Liver (tissue), 9 donors: Measurements from ENCODE around the gene BFSP1. TPM values are rescaled to one million over a fixed set of nuclear protein-coding genes. Genes with fewer than 3 reads are reported as not detected.

Source experiments
- DNase-seq: peaks from one replicate; pipeline ENCODE4 v3.0.0-alpha.2; 2017; ENCODE audit warnings: low spot score
- H3K27ac ChIP-seq, 2 donors: one replicate each; pipeline ENCODE4 v1.7.0; 2013; ENCODE audit warnings: inconsistent platforms in 2 of 2, low read length in 2 of 2, control low read depth in 1 of 2, low read depth in 1 of 2, mild to moderate bottlenecking in 1 of 2
- H3K27me3 ChIP-seq, 4 donors: one replicate each; pipeline versions ENCODE4 v1.6.1 to v1.7.0; 2013; ENCODE audit warnings: low read length in 3 of 4, inconsistent platforms in 1 of 4, mild to moderate bottlenecking in 1 of 4, moderate library complexity in 1 of 4; ENCODE audit not compliant: control insufficient read depth in 4 of 4, insufficient read depth in 4 of 4
- H3K36me3 ChIP-seq, 4 donors: one replicate each; pipeline versions ENCODE4 v1.6.1 to v1.7.0; 2013; ENCODE audit warnings: low read length in 3 of 4, mild to moderate bottlenecking in 3 of 4, low read depth in 1 of 4, moderate library complexity in 1 of 4; ENCODE audit not compliant: control insufficient read depth in 4 of 4, insufficient read depth in 3 of 4
- H3K4me1 ChIP-seq, 4 donors: one replicate each; pipeline versions ENCODE4 v1.6.1 to v1.7.0; 2013; ENCODE audit warnings: low read length in 3 of 4, mild to moderate bottlenecking in 3 of 4, moderate library complexity in 1 of 4; ENCODE audit not compliant: control insufficient read depth in 4 of 4, insufficient read depth in 4 of 4
- H3K4me3 ChIP-seq, 3 donors: one replicate each; pipeline versions ENCODE4 v1.6.1 to v1.7.0; 2013; ENCODE audit warnings: low read length in 3 of 3, control low read depth in 1 of 3, low read depth in 1 of 3, mild to moderate bottlenecking in 1 of 3
- H3K9ac ChIP-seq, 2 donors: one replicate each; pipeline ENCODE4 v1.7.0; 2013; ENCODE audit warnings: low read length in 2 of 2, mild to moderate bottlenecking in 2 of 2, moderate library complexity in 2 of 2, control low read depth in 1 of 2, low read depth in 1 of 2
- H3K9me3 ChIP-seq, 4 donors: one replicate each; pipeline versions ENCODE4 v1.6.1 to v1.7.0; 2013; ENCODE audit warnings: low read length in 3 of 4; ENCODE audit not compliant: control insufficient read depth in 4 of 4
- ATF3 ChIP-seq: IDR thresholded peaks from 2 replicates; pipeline ENCODE4 v1.6.1; 2016; ENCODE audit warnings: antibody characterized with exemption
- CTCF ChIP-seq: fragments of 150-350 bp; IDR thresholded peaks from 2 replicates; pipeline ENCODE4 v1.5.1; 2017; ENCODE audit warnings: improper control_type of control experiment, low read depth, low read length; ENCODE audit not compliant: missing input control
- EGR1 ChIP-seq, 2 donors: IDR thresholded peaks; 2 replicates each; pipeline ENCODE4 v1.6.1; 2016 to 2018; ENCODE audit warnings: antibody characterized with exemption in 2 of 2, low read depth in 2 of 2
- FOXA1 ChIP-seq: IDR thresholded peaks from 2 replicates; pipeline ENCODE4 v1.6.1; 2016; ENCODE audit warnings: antibody characterized with exemption
- FOXA2 ChIP-seq: IDR thresholded peaks from 2 replicates; pipeline ENCODE4 v1.6.1; 2016; ENCODE audit warnings: antibody characterized with exemption
- GABPA ChIP-seq, 2 donors: IDR thresholded peaks in 1 of 2; conservative IDR thresholded peaks in 1 of 2; 2 replicates each; pipeline ENCODE4 v1.6.1; 2016; ENCODE audit warnings: antibody characterized with exemption in 2 of 2, mild to moderate bottlenecking in 1 of 2, moderate library complexity in 1 of 2
- HNF4A ChIP-seq, 2 donors: conservative IDR thresholded peaks; 2 replicates each; pipeline ENCODE4 v1.6.1; 2016; ENCODE audit warnings: antibody characterized with exemption in 2 of 2, mild to moderate bottlenecking in 2 of 2
- HNF4G ChIP-seq: IDR thresholded peaks from 2 replicates; pipeline ENCODE4 v1.6.1; 2016; ENCODE audit warnings: antibody characterized with exemption
- JUND ChIP-seq, 2 donors: IDR thresholded peaks; 2 replicates each; pipeline ENCODE4 v1.6.1; 2016; ENCODE audit warnings: antibody characterized with exemption in 2 of 2
- MAX ChIP-seq: IDR thresholded peaks from 2 replicates; pipeline ENCODE4 v1.6.1; 2016; ENCODE audit warnings: antibody characterized with exemption
- NR2F2 ChIP-seq: IDR thresholded peaks from 2 replicates; pipeline ENCODE4 v1.6.1; 2016; ENCODE audit warnings: antibody characterized with exemption
- RAD21 ChIP-seq, 2 donors: IDR thresholded peaks; 2 replicates each; pipeline ENCODE4 v1.6.1; 2016; ENCODE audit warnings: antibody characterized with exemption in 2 of 2, mild to moderate bottlenecking in 2 of 2
- REST ChIP-seq: IDR thresholded peaks from 2 replicates; pipeline ENCODE4 v1.6.1; 2016; ENCODE audit warnings: antibody characterized with exemption, mild to moderate bottlenecking
- RXRA ChIP-seq, 2 donors: IDR thresholded peaks; 2 replicates each; pipeline ENCODE4 v1.6.1; 2017 to 2018; ENCODE audit warnings: antibody characterized with exemption in 2 of 2, mild to moderate bottlenecking in 1 of 2
- SP1 ChIP-seq: IDR thresholded peaks from 2 replicates; pipeline ENCODE4 v1.6.1; 2018; ENCODE audit warnings: antibody characterized with exemption, mild to moderate bottlenecking
- TAF1 ChIP-seq: conservative IDR thresholded peaks from 2 replicates; pipeline ENCODE4 v1.6.1; 2016; ENCODE audit warnings: antibody characterized with exemption, mild to moderate bottlenecking
- YY1 ChIP-seq: IDR thresholded peaks from 2 replicates; pipeline ENCODE4 v1.6.1; 2016; ENCODE audit warnings: antibody characterized with exemption, mild to moderate bottlenecking
- ZBTB33 ChIP-seq: IDR thresholded peaks from 2 replicates; pipeline ENCODE4 v1.6.1; 2016; ENCODE audit warnings: antibody characterized with exemption
- WGBS: extraction: QIAGEN DNeasy Blood & Tissue Kit; methylation state at CpG from one replicate; pipeline ENCODE4 v1.1.7; 2013; 5-methylcytosine and 5-hydroxymethylcytosine counted together
- polyA plus RNA-seq, 2 donors: library from polyadenylated mRNA; stranded (reverse) in 1 of 2; unstranded in 1 of 2; fragments of 200-250 nt in 1 of 2; fragments of >200 nt in 1 of 2; fragmentation: Nextera tagmentation in 1 of 2; extraction: Ambion mirVana in 1 of 2; gene quantifications; one replicate each; pipeline versions ENCODE4 v1.2.1 to v1.2.3, GENCODE V29; 2013 to 2015
- total RNA-seq, 2 donors: library from RNA; depleted of rRNA; stranded (reverse); fragments of >200 nt; gene quantifications; one replicate each; pipeline ENCODE4 v1.2.3, GENCODE V29; 2014
- donor health status: healthy.
- donor health status: healthy.
- donor health status: healthy.
- donor health status: healthy.
- donor health status: healthy.

The BFSP1 gene
- total and polyA plus RNA-seq, 4 donors, result 0.14 to 0.28 (median 0.21) TPM

GRCh38 chr20:17510548-17510947 lies 20.6 kb downstream of the BFSP1 start:
- no peaks in the 10 kb centered on the region for H3K9me3 ChIP-seq
- TF ChIP-seq RXRA (IDR thresholded peaks at IDR 0.05), result no peak
- TF ChIP-seq JUND (IDR thresholded peaks at IDR 0.05), result no peak
- no peak for TF ChIP-seq ZBTB33
- TF ChIP-seq YY1, result no peak
- TF ChIP-seq GABPA (IDR thresholded peaks at IDR 0.05 in 1 of 2, conservative IDR thresholded peaks at IDR 0.05 in 1 of 2), result no peak
- no peak for TF ChIP-seq EGR1 (IDR thresholded peaks at IDR 0.05; ENCODE audit: low read depth in 2 of 2)
- TF ChIP-seq RAD21 (IDR thresholded peaks at IDR 0.05), result no peak
- TF ChIP-seq HNF4G, result no peak
- TF ChIP-seq SP1, result no peak
- TF ChIP-seq NR2F2, result no peak
- TF ChIP-seq TAF1, result no peak
- TF ChIP-seq ATF3, result no peak
- no peak for TF ChIP-seq CTCF
- no peak for TF ChIP-seq FOXA1
- TF ChIP-seq REST, result no peak
- no peak for TF ChIP-seq MAX
- no peak for TF ChIP-seq FOXA2
- no peak for TF ChIP-seq HNF4A (conservative IDR thresholded peaks at IDR 0.05)
- H3K36me3 ChIP-seq, result no peaks in the 10 kb centered on the region
- peaks cover 0 to under 1% (median 0%) of the 10 kb centered on the region in 4 donors for H3K4me1 ChIP-seq
- DNase-seq, result no peak
- 79% methylated on average over 4 of the region's 4 CpGs for WGBS
- no peak overlapping the region for H3K4me3 ChIP-seq
- no peak overlapping the region for H3K27ac ChIP-seq
- H3K9ac ChIP-seq, result no peak overlapping the region
- H3K27me3 ChIP-seq, result no peaks in the 10 kb centered on the region
